ENCODE results near the gene UBAP1L.

Gene UBAP1L

DNA sequence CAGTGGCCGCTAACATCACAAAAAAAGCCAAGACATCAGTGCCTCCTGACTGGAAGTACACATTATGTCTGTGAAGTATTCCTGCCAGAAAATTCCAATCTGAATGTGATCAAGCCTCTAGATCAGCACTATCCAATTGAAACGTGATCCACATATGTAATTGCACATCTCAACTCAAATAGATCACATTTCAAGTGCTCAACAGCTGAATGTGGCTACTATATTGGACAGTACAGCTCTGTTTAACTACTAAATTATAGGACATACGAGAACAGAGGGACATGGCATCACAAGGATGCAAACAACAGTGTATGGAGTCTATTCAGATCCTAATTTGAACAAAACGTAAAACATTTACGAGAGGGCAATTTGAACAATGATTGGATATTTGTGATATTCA is 542 bp upstream of the UBAP1L start:
- no peak overlapping the region for H2AFZ ChIP-seq (ENCODE audit: low read length)
- H3K9me2 ChIP-seq (replicated peaks; ENCODE audit: insufficient read depth, low read length): no peaks in the 10 kb centered on the region
- no peaks in the 10 kb centered on the region for H3K4me1 ChIP-seq (ENCODE audit: low read length)
- H3K79me2 ChIP-seq (ENCODE audit: low read length): no peaks in the 10 kb centered on the region
- H3K27ac ChIP-seq (ENCODE audit: low read length): no peak overlapping the region
- H3K9me3 ChIP-seq (replicated peaks; ENCODE audit: insufficient read depth, low read length): no peaks in the 10 kb centered on the region
- no peaks in the 10 kb centered on the region for H3F3A ChIP-seq (ENCODE audit: insufficient read depth, low read length)
- H3K9ac ChIP-seq (ENCODE audit: low read length): no peak overlapping the region
- no peak overlapping the region for H3K4me2 ChIP-seq (ENCODE audit: low read depth, low read length)
- DNase-seq: no peak
- no peaks in the 10 kb centered on the region for H4K20me1 ChIP-seq (ENCODE audit: insufficient read depth, low read length)
- H3K4me3 ChIP-seq (ENCODE audit: low read length): no peak overlapping the region
- H3K27me3 ChIP-seq (replicated peaks; ENCODE audit: insufficient read depth, low read length): no peaks in the 10 kb centered on the region
- peaks cover 10% of the 10 kb centered on the region; the same call in 1 of the 2 replicates for H3K36me3 ChIP-seq (replicated peaks; ENCODE audit: insufficient read depth, low read length)
- TF ChIP-seq, protein P1, sequence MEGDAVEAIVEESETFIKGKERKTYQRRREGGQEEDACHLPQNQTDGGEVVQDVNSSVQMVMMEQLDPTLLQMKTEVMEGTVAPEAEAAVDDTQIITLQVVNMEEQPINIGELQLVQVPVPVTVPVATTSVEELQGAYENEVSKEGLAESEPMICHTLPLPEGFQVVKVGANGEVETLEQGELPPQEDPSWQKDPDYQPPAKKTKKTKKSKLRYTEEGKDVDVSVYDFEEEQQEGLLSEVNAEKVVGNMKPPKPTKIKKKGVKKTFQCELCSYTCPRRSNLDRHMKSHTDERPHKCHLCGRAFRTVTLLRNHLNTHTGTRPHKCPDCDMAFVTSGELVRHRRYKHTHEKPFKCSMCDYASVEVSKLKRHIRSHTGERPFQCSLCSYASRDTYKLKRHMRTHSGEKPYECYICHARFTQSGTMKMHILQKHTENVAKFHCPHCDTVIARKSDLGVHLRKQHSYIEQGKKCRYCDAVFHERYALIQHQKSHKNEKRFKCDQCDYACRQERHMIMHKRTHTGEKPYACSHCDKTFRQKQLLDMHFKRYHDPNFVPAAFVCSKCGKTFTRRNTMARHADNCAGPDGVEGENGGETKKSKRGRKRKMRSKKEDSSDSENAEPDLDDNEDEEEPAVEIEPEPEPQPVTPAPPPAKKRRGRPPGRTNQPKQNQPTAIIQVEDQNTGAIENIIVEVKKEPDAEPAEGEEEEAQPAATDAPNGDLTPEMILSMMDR (IDR thresholded peaks at IDR 0.05; ENCODE audit: low read length): no peak
- TF ChIP-seq EZH2phosphoT487 (IDR thresholded peaks at IDR 0.05; ENCODE audit: low read length) (no peak), EZH2 (optimal IDR thresholded peaks at IDR 0.05; ENCODE audit: low read depth, low read length) (no peak)

DNA sequence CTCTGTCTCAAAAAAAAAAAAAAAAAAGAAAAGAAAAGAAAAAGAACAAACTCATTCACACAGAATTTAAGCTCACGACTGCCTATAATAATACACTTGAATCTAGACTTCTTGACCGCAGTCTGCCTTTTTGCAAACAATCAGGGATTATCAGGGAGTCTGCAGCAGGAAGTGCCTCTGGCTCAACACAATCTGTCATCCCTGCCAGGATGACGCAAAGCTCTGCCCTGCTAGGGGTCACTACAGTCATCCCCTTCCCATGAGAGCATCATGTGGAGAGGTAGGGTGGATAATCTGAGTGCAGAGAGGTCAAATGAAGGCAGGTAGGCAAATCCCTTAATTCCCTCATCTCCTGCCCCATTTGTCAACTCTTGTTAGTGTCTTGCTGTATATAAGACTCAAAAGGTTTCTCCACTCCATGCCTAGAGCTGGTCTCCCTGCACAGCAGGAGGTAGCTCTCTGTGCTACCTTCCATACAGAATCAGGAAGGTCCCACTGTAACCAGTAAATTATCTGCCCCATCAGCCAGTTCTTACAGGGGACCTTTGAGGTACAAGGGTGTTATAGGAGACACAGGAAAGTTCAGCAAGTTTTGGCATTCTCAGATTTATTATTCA is 4.2 kb downstream of the UBAP1L start:
- TF ChIP-seq EZH2phosphoT487 (IDR thresholded peaks at IDR 0.05; ENCODE audit: low read length) (no peak), EZH2 (optimal IDR thresholded peaks at IDR 0.05; ENCODE audit: low read depth, low read length) (no peak)
- TF ChIP-seq, protein P1 (IDR thresholded peaks at IDR 0.05; ENCODE audit: low read length): no peak
- Histone ChIP-seq H3K4me2 (ENCODE audit: low read depth, low read length) (no peak overlapping the region), H3K27ac (ENCODE audit: low read length) (no peak overlapping the region), H3K9me2 (replicated peaks; ENCODE audit: insufficient read depth, low read length) (no peaks in the 10 kb centered on the region), H3K27me3 (replicated peaks; ENCODE audit: insufficient read depth, low read length) (no peaks in the 10 kb centered on the region), H4K20me1 (ENCODE audit: insufficient read depth, low read length) (no peaks in the 10 kb centered on the region), H3F3A (ENCODE audit: insufficient read depth, low read length) (no peaks in the 10 kb centered on the region), H2AFZ (ENCODE audit: low read length) (no peak overlapping the region), H3K36me3 (replicated peaks; ENCODE audit: insufficient read depth, low read length) (peaks cover 3% of the 10 kb centered on the region; the same call in 1 of the 2 replicates), H3K4me3 (ENCODE audit: low read length) (no peak overlapping the region), H3K9ac (ENCODE audit: low read length) (no peak overlapping the region), H3K4me1 (ENCODE audit: low read length) (no peaks in the 10 kb centered on the region), H3K79me2 (ENCODE audit: low read length) (no peaks in the 10 kb centered on the region), H3K9me3 (replicated peaks; ENCODE audit: insufficient read depth, low read length) (no peaks in the 10 kb centered on the region)
- no peak for DNase-seq

DNA sequence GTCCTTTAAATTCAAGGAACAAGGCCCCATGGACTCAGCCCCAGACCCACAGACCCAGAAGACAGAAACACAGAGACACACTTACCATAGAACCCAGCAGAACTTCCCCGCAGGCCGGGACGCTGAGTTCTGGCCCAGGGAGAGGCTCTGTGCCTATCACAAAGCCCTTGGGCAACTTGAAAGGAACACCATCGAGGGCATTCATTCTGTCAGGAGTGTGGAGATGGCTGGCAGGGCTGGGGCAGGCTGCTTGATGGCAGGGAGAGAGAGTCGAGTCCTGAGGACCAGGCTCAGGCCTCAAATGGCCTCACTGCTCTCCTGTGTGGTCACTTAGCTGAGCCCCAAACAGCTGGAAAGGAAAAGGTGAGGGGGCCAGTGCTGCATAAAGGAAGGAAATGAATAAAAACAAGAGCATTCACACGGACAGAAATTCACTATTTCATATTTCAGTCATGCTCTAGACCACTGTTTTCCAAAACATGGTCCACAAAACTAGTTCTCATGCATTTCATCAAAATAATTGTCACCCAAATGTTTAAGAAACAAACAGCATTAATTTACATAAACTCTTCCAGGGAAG is 8.9 kb downstream of the UBAP1L start:
- TF ChIP-seq EZH2 (optimal IDR thresholded peaks at IDR 0.05; ENCODE audit: low read depth, low read length) (no peak), EZH2phosphoT487 (IDR thresholded peaks at IDR 0.05; ENCODE audit: low read length) (no peak)
- TF ChIP-seq, protein P1 (IDR thresholded peaks at IDR 0.05; ENCODE audit: low read length): no peak

More for the DNA sequence above, 8.9 kb downstream of the UBAP1L start:
- Histone ChIP-seq H3K9me2 (replicated peaks; ENCODE audit: insufficient read depth, low read length) (no peaks in the 10 kb centered on the region), H3K4me2 (ENCODE audit: low read depth, low read length) (no peak overlapping the region), H3K27me3 (replicated peaks; ENCODE audit: insufficient read depth, low read length) (no peaks in the 10 kb centered on the region), H3K4me1 (ENCODE audit: low read length) (no peaks in the 10 kb centered on the region), H4K20me1 (ENCODE audit: insufficient read depth, low read length) (no peaks in the 10 kb centered on the region), H3K27ac (ENCODE audit: low read length) (no peak overlapping the region), H3K36me3 (replicated peaks; ENCODE audit: insufficient read depth, low read length) (no peaks in the 10 kb centered on the region; the same call in 1 of the 2 replicates), H3K79me2 (ENCODE audit: low read length) (no peaks in the 10 kb centered on the region), H3K4me3 (ENCODE audit: low read length) (no peak overlapping the region), H3K9me3 (replicated peaks; ENCODE audit: insufficient read depth, low read length) (no peaks in the 10 kb centered on the region), H3F3A (ENCODE audit: insufficient read depth, low read length) (no peaks in the 10 kb centered on the region), H2AFZ (ENCODE audit: low read length) (no peak overlapping the region), H3K9ac (ENCODE audit: low read length) (no peak overlapping the region)
- no peak for DNase-seq
